ENCODE results near the gene SLC29A2. TPM values are rescaled to one million over a fixed set of nuclear protein-coding genes. Genes with fewer than 3 reads are reported as not detected.
A peak's percentile ranks its signal among the peaks of the same experiment; 100 is the strongest.

Gene SLC29A2
- total and polyA plus RNA-seq, 2 donors (not counting 1 experiment from before 2014, with no cell fraction given): 16.2 to 18.5 TPM

- H3K27ac Mint-ChIP-seq: peak overlapping the region; percentile 47
- Histone ChIP-seq H3K27me3 (replicated peaks in 1 of 4; ENCODE audit: control extremely low read depth in 1 of 4, control insufficient read depth in 3 of 4, insufficient read depth in 4 of 4, low read length in 3 of 4) (no peaks in the 10 kb centered on the region), H4K20me1 (ENCODE audit: control insufficient read depth, insufficient read depth, low read length, poor library complexity, severe bottlenecking) (no peaks in the 10 kb centered on the region), H2AFZ (ENCODE audit: insufficient read depth, low read depth, low read length, poor library complexity, severe bottlenecking) (peak overlapping the region; percentile 74), H3K27ac (ENCODE audit: low read length in 2 of 2) (no peak overlapping the region), H3K36me3 (replicated peaks in 1 of 2; ENCODE audit: control extremely low read depth in 1 of 2, control insufficient read depth in 1 of 2, extremely low read depth in 1 of 2, insufficient read depth in 2 of 2, low read length in 1 of 2) (no peaks in the 10 kb centered on the region), H3K4me1 (ENCODE audit: control insufficient read depth in 2 of 2, insufficient read depth in 2 of 2, low read length in 2 of 2) (peaks cover 15 to 25% of the 10 kb centered on the region in 2 donors), H3K79me2 (ENCODE audit: control insufficient read depth, insufficient read depth, low read length) (no peaks in the 10 kb centered on the region), H3K9ac (ENCODE audit: low read length) (no peak overlapping the region), H3K9me3 (ENCODE audit: control extremely low read depth in 1 of 3, control insufficient read depth in 2 of 3, insufficient read depth in 1 of 3, low read length in 2 of 3) (no peaks in the 10 kb centered on the region), H3K4me3 (ENCODE audit: control extremely low read depth in 1 of 5, extremely low read depth in 1 of 5, insufficient read depth in 1 of 5, low read depth in 2 of 5, low read length in 4 of 5) (peak overlapping the region in 1 of 5 experiments; percentile 30), H3K4me2 (replicated peaks; ENCODE audit: low read depth, low read length, poor library complexity, severe bottlenecking) (peak overlapping the region; percentile 64)
- DNase-seq (peak; percentile 89), ATAC-seq (ENCODE audit: low read depth) (peak; percentile 98)
- peaks cover 16% of the 10 kb centered on the region for H3K4me1 Mint-ChIP-seq
- POLR2A ChIA-PET: no interaction called here
- H3K4me3 Mint-ChIP-seq: peak overlapping the region; percentile 52
- H3K9me3 Mint-ChIP-seq (ENCODE audit: insufficient read depth): no peaks in the 10 kb centered on the region
- CTCF ChIA-PET: interaction anchor here (0.7 to 4.6 kb wide), 7 partner anchors 10 to 60 kb away, joined by 3 to 101 read pairs (median 5); partner anchors contain the start of gene YIF1A
- H3K27me3 Mint-ChIP-seq: no peaks in the 10 kb centered on the region
- WGBS (ENCODE audit: insufficient coverage): 8% methylated on average over 16 of the region's 19 CpGs
- TF ChIP-seq EZH2 (IDR thresholded peaks at IDR 0.05; ENCODE audit: borderline replicate concordance, insufficient read depth, low read depth, low read length, poor library complexity, severe bottlenecking) (no peak), CTCF (IDR thresholded peaks at IDR 0.05) (peak; percentile 93)
- intact Hi-C loops (cut with micrococcal nuclease): loop anchor here (1.0 kb wide), 5 partner anchors 10 to 106 kb away; partner anchors contain the start of gene BRMS1
Measured at GRCh38 chr11:66328302-66329144, 43.0 kb downstream of the SLC29A2 start.

GRCh38 chr11:66328031-66328301 lies 43.6 kb downstream of the SLC29A2 start:
- Histone ChIP-seq H3K9ac (ENCODE audit: low read length) (no peak overlapping the region), H3K27ac (ENCODE audit: low read length in 2 of 2) (no peak overlapping the region)
- DNase-seq: no peak

More at GRCh38 chr11:66328031-66328301, 43.6 kb downstream of the SLC29A2 start:
- Histone ChIP-seq H3K79me2 (ENCODE audit: control insufficient read depth, insufficient read depth, low read length) (no peaks in the 10 kb centered on the region), H3K4me1 (ENCODE audit: control insufficient read depth in 2 of 2, insufficient read depth in 2 of 2, low read length in 2 of 2) (peaks cover 15 to 25% of the 10 kb centered on the region in 2 donors), H3K4me2 (replicated peaks; ENCODE audit: low read depth, low read length, poor library complexity, severe bottlenecking) (peak overlapping the region; percentile 64), H2AFZ (ENCODE audit: insufficient read depth, low read depth, low read length, poor library complexity, severe bottlenecking) (no peak overlapping the region), H3K36me3 (replicated peaks in 1 of 2; ENCODE audit: control extremely low read depth in 1 of 2, control insufficient read depth in 1 of 2, extremely low read depth in 1 of 2, insufficient read depth in 2 of 2, low read length in 1 of 2) (no peaks in the 10 kb centered on the region), H4K20me1 (ENCODE audit: control insufficient read depth, insufficient read depth, low read length, poor library complexity, severe bottlenecking) (no peaks in the 10 kb centered on the region), H3K27me3 (replicated peaks in 1 of 4; ENCODE audit: control extremely low read depth in 1 of 4, control insufficient read depth in 3 of 4, insufficient read depth in 4 of 4, low read length in 3 of 4) (no peaks in the 10 kb centered on the region), H3K9me3 (ENCODE audit: control extremely low read depth in 1 of 3, control insufficient read depth in 2 of 3, insufficient read depth in 1 of 3, low read length in 2 of 3) (no peaks in the 10 kb centered on the region), H3K4me3 (ENCODE audit: control extremely low read depth in 1 of 5, extremely low read depth in 1 of 5, insufficient read depth in 1 of 5, low read depth in 2 of 5, low read length in 4 of 5) (no peak overlapping the region)
- Mint-ChIP-seq H3K4me1 (peaks cover 16% of the 10 kb centered on the region), H3K4me3 (no peak overlapping the region), H3K9me3 (ENCODE audit: insufficient read depth) (no peaks in the 10 kb centered on the region), H3K27ac (no peak overlapping the region), H3K27me3 (no peaks in the 10 kb centered on the region)
- WGBS (ENCODE audit: insufficient coverage): 86% methylated on average over 3 of the region's 3 CpGs
- intact Hi-C loops (cut with micrococcal nuclease): loop anchor here (1.0 kb wide), 5 partner anchors 10 to 106 kb away; partner anchors contain the start of gene BRMS1
- ATAC-seq (ENCODE audit: low read depth): no peak
- TF ChIP-seq CTCF (IDR thresholded peaks at IDR 0.05) (no peak), EZH2 (IDR thresholded peaks at IDR 0.05; ENCODE audit: borderline replicate concordance, insufficient read depth, low read depth, low read length, poor library complexity, severe bottlenecking) (no peak)
- ChIA-PET CTCF (no interaction called here), POLR2A (no interaction called here)

All from B cell (primary cell).